Measurements from ENCODE around the gene IFT172. TPM values are rescaled to one million over a fixed set of nuclear protein-coding genes. Genes with fewer than 3 reads are reported as not detected.

Gene IFT172
- total RNA-seq, 2 donors from 2014 or later = 14.3 to 41.2 TPM

DNA sequence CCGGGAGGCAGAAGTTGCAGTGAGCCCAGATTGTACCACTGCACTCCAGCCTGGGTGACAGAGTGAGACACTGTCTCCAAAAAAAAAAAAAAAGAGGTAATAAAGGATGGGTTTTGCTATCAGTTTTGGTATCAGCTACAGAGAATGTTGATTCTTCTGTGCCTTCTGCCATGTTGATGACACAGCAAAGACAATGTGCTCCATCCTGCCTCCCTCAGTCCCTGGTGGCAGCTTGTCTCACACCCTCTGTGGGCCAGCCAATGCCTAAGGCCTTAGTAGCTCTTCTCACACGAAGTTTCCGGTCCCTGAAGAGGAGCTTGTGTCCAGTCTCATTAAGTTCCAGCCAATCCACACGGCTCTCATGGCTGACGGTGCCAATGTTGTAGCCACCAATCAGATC is 17.6 kb downstream of the IFT172 start:
- ATAC-seq = no peak
- H3K27me3 ChIP-seq = no peaks in the 10 kb centered on the region
- no peaks in the 10 kb centered on the region for H3K9me3 ChIP-seq
- H3K27ac ChIP-seq = no peak overlapping the region
- TF ChIP-seq CTCF (IDR thresholded peaks at IDR 0.05) (no peak), POLR2A (IDR thresholded peaks at IDR 0.05) (no peak)
- 82 to 90% methylated on average over 5 of the region's 5 CpGs for WGBS, 2 donors
- no peaks in the 10 kb centered on the region for H3K4me1 ChIP-seq
- no peak overlapping the region for H3K4me3 ChIP-seq
- DNase-seq = no peak
- peaks cover 0 to 11% of the 10 kb centered on the region in 2 donors for H3K36me3 ChIP-seq (replicated peaks in 1 of 2; ENCODE audit: insufficient read depth in 1 of 2, low read depth in 2 of 2)
- intact Hi-C loops (cut with DNase I) = no loop called here

GRCh38 chr2:27464443-27464842 is 25.1 kb downstream of the IFT172 start:
- Histone ChIP-seq H3K36me3 (replicated peaks in 1 of 2; ENCODE audit: insufficient read depth in 1 of 2, low read depth in 2 of 2) (peaks cover 0 to 3% of the 10 kb centered on the region in 2 donors), H3K4me1 (no peaks in the 10 kb centered on the region), H3K27ac (no peak overlapping the region), H3K9me3 (no peaks in the 10 kb centered on the region), H3K4me3 (no peak overlapping the region), H3K27me3 (no peaks in the 10 kb centered on the region)
- TF ChIP-seq POLR2A (IDR thresholded peaks at IDR 0.05) (no peak), CTCF (IDR thresholded peaks at IDR 0.05) (no peak)
- ATAC-seq (no peak), DNase-seq (no peak)
- intact Hi-C loops (cut with DNase I) = no loop called here
- 95 to 97% methylated on average over 7 of the region's 7 CpGs for WGBS, 2 donors

- no peaks in the 10 kb centered on the region for H3K27me3 ChIP-seq
- peaks cover 0 to 8% of the 10 kb centered on the region in 2 donors for H3K36me3 ChIP-seq (replicated peaks in 1 of 2; ENCODE audit: insufficient read depth in 1 of 2, low read depth in 2 of 2)
- H3K9me3 ChIP-seq = no peaks in the 10 kb centered on the region
- TF ChIP-seq POLR2A (IDR thresholded peaks at IDR 0.05) (no peak), CTCF (IDR thresholded peaks at IDR 0.05) (no peak)
- WGBS, 2 donors = 70 to 88% methylated on average over 8 of the region's 8 CpGs
- no peaks in the 10 kb centered on the region for H3K4me1 ChIP-seq
- H3K27ac ChIP-seq = no peak overlapping the region
- intact Hi-C loops (cut with DNase I) = no loop called here
- DNase-seq (peak in 1 of 4 donors; percentile 11), ATAC-seq (no peak)
- H3K4me3 ChIP-seq = no peak overlapping the region
Measured at GRCh38 chr2:27461118-27461517, 28.4 kb downstream of the IFT172 start.

- H3K27me3 ChIP-seq = no peaks in the 10 kb centered on the region
- WGBS, 2 donors = 76 to 82% methylated on average over 7 of the region's 7 CpGs
- no peaks in the 10 kb centered on the region for H3K4me1 ChIP-seq
- H3K9me3 ChIP-seq = no peaks in the 10 kb centered on the region
- H3K4me3 ChIP-seq = no peak overlapping the region
- TF ChIP-seq POLR2A (IDR thresholded peaks at IDR 0.05) = no peak
- H3K36me3 ChIP-seq (replicated peaks in 1 of 2; ENCODE audit: insufficient read depth in 1 of 2, low read depth in 2 of 2) = peaks cover 0 to 5% of the 10 kb centered on the region in 2 donors
- no peak overlapping the region for H3K27ac ChIP-seq
- intact Hi-C loops (cut with DNase I) = no loop called here
- ATAC-seq = peak; percentile 21
- DNase-seq = no peak
Measured at GRCh38 chr2:27453968-27454367, 35.6 kb downstream of the IFT172 start.

GRCh38 chr2:27451095-27451494 is 38.4 kb downstream of the IFT172 start:
- no peak overlapping the region for H3K4me3 ChIP-seq
- peaks cover 4% of the 10 kb centered on the region for H3K4me1 ChIP-seq
- WGBS, 2 donors = 100% methylated on average over 1 of the region's 1 CpG
- no peak for DNase-seq
- ATAC-seq = no peak
- intact Hi-C loops (cut with DNase I) = no loop called here
- no peak overlapping the region for H3K27ac ChIP-seq
- H3K27me3 ChIP-seq = no peaks in the 10 kb centered on the region
- no peaks in the 10 kb centered on the region for H3K9me3 ChIP-seq
- TF ChIP-seq POLR2A (IDR thresholded peaks at IDR 0.05) = no peak
- no peak for TF ChIP-seq CTCF (IDR thresholded peaks at IDR 0.05)
- peaks cover 0 to 4% of the 10 kb centered on the region in 2 donors for H3K36me3 ChIP-seq (replicated peaks in 1 of 2; ENCODE audit: insufficient read depth in 1 of 2, low read depth in 2 of 2)

Data from body of pancreas (tissue), 4 donors.